GM19397 (cell line): ENCODE data around the gene CDHR5.

ENCODE experiments used
- ATAC-seq: cut with Tn5 transposase; IDR thresholded peaks from one replicate; pipeline ENCODE4 v1.9.1; 2021; ENCODE audit warnings: mild to moderate bottlenecking, moderate library complexity; ENCODE audit not compliant: unreplicated experiment

CDHR5 gene

GRCh38 chr11:612201-612960 is 12.4 kb downstream of the CDHR5 start:
- ATAC-seq: no peak

DNA sequence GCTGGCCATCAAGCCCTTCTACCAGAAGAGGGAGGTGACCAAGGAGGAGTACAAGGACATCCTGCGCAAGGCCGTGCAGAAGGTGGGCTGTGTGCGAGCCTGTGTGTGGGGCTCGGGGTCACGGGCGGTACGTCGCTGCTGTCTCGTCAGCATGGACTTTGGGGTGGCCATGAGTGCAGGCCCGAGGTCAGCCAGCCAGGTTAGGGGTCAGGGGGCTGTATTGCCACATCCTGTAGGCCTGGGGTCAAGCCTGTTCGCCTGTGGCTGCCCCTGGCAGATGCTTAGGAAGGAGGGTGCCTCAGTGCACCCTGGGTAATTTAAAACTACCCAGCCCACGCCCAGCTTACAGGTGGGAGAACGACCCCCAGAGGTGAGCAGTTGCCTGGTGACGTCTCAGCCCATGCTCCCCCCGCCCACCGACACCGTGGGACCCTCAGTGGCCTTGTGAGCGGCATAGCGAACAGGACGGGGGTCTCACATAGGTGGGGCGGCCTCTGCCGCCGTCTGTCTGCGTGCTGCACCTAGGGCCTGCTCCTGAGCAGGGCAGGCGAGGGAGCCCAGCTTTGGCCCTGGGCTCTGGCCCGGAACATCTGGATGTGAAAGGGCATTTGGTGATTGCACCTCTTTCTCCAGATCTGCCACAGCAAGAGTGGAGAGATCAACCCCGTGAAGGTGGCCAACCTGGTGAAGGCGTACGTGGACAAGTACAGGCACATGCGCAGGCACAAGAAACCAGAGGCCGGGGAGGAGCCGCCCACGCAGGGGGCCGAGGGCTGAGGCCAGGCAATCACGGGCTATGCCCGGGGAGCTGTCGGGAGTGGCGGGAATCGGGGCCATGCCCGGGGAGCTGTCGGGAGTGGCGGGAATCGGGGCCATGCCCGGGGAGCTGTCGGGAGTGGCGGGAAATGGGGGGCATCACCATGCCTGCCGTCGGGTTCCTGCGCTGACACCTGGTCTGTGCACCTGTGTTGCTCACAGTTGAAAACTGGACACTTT is 13.5 kb downstream of the CDHR5 start:
- no peak for ATAC-seq

- ATAC-seq: no peak
Measured at GRCh38 chr11:610146-610801, 14.5 kb downstream of the CDHR5 start.

DNA sequence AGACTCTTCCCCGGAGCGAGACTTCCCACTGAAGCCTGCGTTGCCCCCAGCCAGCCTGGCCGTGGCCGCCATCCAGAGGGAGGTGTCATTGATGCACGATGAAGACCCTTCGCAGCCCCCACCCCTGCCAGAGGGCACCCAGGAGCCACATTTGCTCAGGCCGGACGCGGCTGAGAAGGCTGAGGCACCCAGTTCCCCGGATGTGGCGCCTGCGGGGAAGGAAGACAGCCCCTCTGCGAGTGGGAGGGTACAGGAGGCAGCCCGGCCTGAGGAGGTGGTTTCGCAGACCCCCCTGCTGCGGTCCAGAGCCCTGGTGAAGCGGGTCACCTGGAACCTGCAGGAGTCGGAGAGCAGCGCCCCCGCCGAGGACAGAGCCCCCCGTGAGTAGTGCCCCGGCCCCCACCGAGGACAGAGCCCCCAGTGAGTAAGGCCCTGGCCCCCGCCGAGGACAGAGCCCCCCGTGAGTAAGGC is 15.4 kb downstream of the CDHR5 start:
- no peak for ATAC-seq

DNA sequence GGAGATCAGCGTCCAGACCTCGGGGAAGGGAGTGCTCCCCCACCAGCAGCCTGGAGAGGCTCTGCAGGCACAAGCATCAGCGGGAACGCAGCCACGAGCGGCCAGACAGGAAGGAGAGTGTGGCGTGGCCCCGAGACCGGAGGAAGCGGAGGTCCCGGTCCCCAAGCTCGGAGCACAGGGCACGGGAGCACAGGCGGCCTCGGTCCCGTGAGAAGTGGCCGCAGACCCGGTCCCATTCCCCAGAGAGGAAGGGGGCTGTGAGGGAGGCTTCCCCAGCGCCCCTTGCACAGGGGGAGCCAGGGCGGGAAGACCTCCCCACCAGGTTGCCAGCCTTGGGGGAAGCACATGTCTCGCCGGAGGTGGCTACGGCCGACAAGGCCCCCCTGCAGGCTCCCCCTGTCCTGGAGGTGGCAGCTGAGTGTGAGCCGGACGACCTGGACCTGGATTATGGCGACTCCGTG is 15.9 kb downstream of the CDHR5 start:
- ATAC-seq: no peak

DNA sequence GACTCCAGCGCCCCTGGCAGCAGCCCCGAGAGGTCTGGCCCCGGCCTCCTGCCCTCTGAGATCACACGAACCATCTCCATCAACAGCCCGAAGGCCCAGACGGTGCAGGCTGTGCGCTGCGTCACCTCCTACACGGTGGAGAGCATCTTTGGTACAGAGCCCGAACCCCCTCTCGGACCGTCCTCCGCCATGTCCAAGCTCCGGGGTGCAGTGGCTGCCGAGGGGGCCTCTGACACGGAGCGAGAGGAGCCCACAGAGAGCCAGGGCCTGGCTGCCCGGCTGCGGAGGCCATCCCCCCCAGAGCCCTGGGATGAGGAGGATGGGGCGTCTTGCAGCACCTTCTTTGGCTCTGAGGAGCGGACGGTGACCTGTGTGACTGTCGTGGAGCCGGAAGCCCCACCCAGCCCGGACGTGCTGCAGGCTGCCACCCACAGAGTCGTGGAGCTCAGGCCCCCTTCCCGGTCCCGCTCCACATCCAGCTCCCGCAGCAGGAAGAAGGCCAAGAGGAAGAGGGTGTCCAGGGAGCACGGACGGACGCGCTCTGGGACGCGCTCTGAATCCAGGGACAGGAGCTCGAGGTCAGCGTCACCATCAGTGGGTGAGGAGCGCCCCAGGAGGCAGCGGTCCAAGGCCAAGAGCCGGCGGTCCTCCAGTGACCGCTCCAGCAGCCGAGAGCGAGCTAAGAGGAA is 16.6 kb downstream of the CDHR5 start:
- no peak for ATAC-seq

DNA sequence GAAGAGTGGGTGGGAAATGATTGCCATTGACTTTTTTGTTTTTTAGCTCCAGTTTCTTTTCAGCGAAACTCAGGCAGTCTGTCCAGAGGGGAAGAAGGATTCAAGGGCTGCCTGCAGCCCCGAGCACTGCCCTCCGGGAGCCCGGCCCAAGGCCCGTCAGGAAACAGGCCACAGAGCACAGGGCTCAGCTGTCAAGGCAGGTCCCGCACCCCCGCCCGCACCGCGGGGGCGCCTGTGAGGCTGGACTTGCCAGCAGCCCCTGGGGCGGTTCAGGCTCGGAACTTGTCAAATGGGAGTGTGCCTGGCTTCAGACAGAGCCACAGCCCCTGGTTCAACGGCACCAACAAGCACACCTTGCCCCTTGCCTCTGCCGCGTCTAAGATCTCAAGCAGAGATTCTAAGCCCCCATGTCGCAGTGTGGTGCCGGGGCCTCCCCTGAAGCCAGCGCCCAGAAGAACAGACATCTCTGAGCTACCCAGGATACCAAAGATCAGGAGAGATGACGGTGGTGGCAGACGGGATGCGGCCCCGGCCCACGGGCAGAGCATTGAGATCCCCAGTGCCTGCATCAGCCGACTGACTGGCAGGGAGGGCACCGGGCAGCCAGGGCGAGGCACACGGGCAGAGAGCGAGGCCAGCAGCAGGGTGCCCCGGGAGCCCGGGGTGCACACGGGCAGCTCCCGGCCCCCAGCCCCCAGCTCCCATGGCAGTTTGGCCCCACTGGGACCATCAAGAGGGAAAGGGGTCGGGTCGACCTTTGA is 17.6 kb downstream of the CDHR5 start:
- ATAC-seq: no peak

DNA sequence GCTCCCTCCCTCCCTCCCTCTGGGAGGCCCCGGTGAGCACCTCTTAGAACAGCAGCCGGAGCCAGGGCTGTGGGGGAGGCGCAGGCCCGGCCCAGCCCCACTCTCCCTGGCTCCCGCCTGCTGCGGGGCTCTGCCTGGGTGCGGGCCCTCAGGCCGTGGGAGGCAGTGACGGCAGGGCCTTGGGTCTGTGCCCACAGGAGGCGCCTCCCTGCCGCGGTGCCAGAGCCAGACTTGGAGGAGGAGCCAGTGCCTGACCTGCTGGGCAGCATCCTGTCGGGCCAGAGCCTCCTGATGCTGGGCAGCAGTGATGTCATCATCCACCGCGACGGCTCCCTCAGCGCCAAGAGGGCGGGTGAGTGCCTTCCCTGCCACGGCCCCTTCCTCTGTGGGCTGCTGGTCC is 18.5 kb downstream of the CDHR5 start:
- no peak for ATAC-seq

- ATAC-seq: no peak
Measured at GRCh38 chr11:605286-606129, 19.2 kb downstream of the CDHR5 start.

DNA sequence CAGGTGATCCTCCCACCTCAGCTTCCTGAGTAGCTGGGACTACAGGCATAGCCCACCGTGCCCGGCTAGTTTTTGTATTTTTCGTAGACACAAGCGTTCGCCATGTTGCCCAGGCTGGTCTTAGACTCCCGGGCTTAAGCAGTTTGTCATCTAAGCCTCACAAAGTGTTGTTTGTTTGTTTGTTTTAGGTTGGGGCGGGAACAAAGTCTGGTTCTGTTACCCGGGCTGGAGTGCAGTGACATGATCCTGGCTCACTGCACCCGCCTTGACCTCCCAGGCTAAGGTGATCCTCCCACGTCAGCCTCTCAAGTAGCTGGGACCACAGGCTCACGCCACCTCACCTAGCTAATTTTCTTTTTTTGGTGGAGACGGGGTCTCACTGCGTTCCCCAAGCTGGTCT is 21.6 kb downstream of the CDHR5 start:
- no peak for ATAC-seq

DNA sequence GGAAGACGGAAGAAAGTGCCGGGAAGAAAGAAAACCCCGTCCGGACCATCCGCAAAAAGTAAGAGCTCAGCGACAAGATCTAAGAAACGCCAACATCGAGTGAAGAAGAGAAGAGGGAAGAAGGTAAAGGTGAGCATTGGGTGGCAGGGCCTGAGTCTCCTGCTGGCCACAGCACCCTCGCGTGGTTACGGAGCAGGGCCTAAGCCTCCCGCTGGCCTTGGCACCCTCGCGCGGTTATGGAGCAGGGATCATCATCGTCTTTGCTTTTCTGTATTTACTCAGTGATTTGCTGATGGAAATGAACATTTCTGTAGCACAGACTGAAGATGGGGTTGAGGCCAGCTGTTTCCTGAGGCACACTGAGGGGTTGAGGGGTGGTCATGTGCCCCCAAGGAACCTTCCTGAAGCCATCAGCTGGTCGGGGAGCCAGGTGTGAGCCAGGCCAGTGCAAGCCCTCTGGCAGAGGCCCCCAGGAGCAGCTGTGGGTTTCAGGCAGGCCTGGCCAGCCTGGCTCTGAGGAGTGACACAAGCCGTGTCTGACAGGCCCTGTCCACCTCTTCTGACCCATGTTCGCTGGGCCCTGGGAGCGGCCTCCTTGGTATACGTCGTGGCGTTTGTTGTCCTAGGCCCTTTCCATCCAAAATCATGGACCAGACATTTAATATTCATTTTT is 23.0 kb downstream of the CDHR5 start:
- no peak for ATAC-seq

DNA sequence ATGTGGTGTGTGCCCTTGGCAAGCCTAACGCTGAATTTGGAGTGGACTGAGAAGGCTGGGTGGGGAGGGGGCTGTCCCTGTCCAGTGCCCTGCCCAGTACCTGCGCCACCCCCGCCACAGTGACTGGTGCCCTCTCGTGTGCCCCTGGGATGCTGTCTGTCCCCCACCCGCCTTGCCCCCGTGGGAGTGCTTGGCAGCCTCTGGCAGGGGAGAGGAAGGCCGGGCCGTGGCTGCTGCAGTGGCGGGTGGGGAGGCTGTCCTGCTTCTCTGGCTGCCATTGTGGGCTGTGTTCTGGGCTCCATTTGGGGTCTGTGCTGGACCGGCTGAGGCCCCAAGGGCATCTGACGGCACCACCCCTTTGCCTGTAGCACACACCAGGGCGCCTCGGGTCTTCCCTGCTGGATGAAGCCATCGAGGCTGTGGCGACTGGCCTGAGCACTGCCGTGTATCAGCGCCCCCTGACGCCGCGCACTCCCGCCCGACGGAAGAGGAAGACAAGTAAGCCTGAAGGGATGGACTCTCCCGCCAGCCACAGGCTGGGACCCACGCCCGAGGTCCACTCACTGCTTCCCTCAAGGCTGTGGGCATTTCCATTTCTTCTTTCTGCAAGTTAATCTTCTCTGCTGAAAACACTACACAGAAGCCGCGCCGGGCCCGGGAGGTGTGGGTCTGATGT is 26.6 kb downstream of the CDHR5 start:
- no peak for ATAC-seq

DNA sequence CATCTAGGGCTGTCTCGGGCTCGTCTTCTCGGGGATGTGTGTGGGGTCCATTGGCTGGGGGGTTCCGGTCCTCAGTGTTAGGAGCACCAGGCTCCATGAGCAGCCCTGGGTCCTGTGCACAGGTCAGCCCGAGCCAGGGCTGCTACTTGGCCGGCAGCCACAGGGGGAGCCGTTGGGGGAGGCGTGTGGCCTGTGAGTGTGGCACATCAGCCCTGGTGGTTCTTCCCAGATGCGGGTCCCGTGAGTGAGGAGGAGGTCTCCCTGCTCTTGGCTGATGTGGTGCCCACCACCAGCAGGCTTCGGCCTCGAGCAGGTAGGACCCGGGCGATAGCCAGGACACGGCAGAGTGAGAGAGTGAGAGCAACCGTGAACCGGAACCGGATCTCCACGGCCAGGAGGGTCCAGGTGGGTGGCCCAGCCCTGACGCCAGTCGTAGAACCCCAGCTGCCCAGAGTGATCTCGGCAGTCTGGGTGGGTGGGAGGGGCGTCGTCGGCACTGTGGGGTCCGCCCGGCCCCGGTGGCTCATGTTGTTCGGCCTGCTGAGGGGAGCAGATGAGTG is 27.5 kb downstream of the CDHR5 start:
- ATAC-seq: no peak

GRCh38 chr11:596374-596773 is 28.4 kb downstream of the CDHR5 start:
- ATAC-seq: no peak

GRCh38 chr11:595400-595799 is 29.4 kb downstream of the CDHR5 start:
- no peak for ATAC-seq

GRCh38 chr11:593347-593746 is 31.4 kb downstream of the CDHR5 start:
- ATAC-seq: no peak

DNA sequence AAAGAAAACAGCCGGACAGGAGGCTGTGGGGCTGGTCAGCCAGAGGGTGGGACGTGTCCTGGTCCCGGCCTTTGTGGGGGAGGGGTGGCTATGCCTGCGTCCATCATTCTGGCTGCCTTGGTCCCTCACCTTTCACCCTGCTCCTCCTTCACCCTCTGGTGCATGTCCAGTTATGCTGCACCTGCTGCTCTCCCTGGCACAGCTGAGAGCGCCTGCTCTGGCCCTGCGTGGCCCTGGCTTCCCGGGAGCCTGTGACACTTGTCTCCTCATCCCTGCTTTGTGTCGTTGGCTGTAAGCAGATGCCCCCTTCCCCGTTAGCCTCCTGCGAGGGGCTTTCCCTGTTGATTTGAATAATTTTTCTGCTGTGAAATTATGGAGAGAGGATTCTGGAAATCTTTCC is 31.8 kb downstream of the CDHR5 start:
- ATAC-seq: no peak

DNA sequence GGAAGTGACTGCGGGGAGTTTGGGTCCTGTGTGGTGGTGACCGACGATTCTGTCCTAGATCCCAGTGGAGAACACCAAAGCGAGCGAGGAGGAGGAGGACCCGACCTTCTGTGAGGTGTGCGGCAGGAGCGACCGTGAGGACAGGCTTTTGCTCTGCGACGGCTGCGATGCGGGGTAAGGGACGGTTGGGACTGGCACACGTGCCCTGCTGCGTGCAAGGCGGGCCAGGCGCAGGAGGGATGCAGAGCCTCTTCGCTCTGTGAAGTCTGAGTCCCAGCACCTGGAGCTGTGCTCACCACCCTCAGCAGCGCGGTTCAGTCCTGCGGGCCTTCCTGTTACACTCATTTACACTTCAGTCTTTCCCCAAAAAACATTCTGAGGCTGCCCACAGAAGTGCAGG is 32.3 kb downstream of the CDHR5 start:
- ATAC-seq: no peak
